GM13977 (cell line): ENCODE results near the gene MSX1.
A peak's percentile ranks its signal among the peaks of the same experiment; 100 is the strongest.

ENCODE experiments used
- DNase-seq: peaks from one replicate; pipeline ENCODE4 v3.0.0; 2012; ENCODE audit warnings: low spot score
- CTCF ChIP-seq: IDR thresholded peaks from 2 replicates; pipeline ENCODE4 v1.5.1; 2012; ENCODE audit warnings: mild to moderate bottlenecking, control low read depth; ENCODE audit not compliant: insufficient read depth; ENCODE audit errors: extremely low read depth, missing control alignments
- in situ Hi-C: fragments of 300-500 bp; cut with MboI; formaldehyde crosslinking; loops from one replicate; pipeline ENCODE4 v1.12.0; 2022; ENCODE audit warnings: low sequenced_read_pairs, low pct_unique_long_range_greater_than_20kb, mixed read lengths, inconsistent platforms; ENCODE audit not compliant: unreplicated experiment

The MSX1 gene

DNA sequence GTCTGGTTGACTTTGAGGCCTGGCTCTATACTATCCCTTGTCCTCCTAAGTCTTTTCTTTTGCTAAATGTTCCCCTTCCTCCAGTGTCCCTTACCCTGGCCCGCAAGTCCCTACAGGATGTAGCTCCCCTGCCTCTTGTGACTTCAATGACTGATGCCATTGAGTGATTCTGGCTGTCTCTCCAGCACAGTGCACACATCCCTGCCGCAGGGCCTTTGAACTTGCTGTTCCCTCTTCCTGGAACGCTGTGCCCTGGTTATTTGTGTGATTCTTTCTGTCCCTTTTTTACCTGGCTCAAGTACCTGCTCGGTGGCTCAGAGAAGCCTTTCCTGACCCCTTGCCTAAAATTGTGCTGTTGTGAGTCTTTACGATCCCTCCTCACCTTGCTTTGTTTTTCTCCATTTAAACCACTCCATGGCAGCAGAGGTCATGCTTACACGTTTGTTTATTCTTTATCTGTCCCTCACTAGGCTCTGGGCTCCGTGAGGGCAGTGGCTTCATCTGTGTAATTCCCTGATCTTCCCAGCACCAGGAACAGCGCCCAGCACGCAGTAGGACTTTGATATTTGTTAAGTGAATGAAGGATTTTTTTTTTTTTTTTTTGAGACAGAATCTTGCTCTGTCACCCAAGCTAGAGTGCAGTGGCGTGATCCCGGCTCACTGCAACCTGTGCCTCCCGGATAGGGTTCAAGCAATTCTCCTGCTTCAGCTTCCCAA lies 17.6 kb downstream of the MSX1 start:
- no peak for TF ChIP-seq CTCF
- DNase-seq, result no peak
- in situ Hi-C loops, result no loop called here

- TF ChIP-seq CTCF, result peak; percentile 55
- in situ Hi-C loops, result no loop called here
- peak; percentile 48 for DNase-seq
Observed at GRCh38 chr4:4880492-4880891, 21.0 kb downstream of the MSX1 start.

- DNase-seq, result no peak
- TF ChIP-seq CTCF, result no peak
- in situ Hi-C loops, result no loop called here
Observed at GRCh38 chr4:4881432-4881831, 22.0 kb downstream of the MSX1 start.

DNA sequence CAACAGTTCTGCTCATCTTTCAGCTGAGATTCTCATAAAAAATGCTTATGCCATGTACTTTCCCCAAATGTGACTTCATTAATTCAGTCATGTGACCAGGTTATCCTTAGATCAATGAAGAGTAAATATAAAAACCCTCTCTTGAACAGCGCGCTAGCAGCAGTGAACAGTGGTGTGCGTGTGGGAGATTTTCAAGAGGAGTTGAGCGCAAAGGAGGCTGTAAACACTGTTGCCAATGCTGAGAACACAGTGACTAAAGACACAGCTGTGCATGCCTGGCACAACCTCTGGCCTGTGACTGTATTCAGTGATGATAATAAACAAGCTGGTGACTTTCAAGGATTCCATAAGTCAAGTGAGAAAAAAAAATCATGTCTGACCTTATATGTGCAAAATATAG lies 25.1 kb downstream of the MSX1 start:
- in situ Hi-C loops, result no loop called here
- no peak for TF ChIP-seq CTCF
- DNase-seq, result no peak

- in situ Hi-C loops, result no loop called here
- DNase-seq, result no peak
Observed at GRCh38 chr4:4887426-4887825, 28.0 kb downstream of the MSX1 start.

GRCh38 chr4:4888695-4889094 lies 29.2 kb downstream of the MSX1 start:
- DNase-seq, result no peak
- TF ChIP-seq CTCF, result peak; percentile 7
- in situ Hi-C loops, result no loop called here

More at GRCh38 chr4:4887426-4887825, 28.0 kb downstream of the MSX1 start:
- no peak for TF ChIP-seq CTCF
